GM08714 (cell line): ENCODE data around the gene CPTP.
"Not testable (repeated sequence)": the region's sequence is repeated elsewhere in the genome, so short reads cannot be mapped to it uniquely, and the experiment has no call there.

Source experiments
- H3K4me3 ChIP-seq: fragments of 200-500 bp; sonication (Bioruptor generic); 2 replicates; pipeline ENCODE4 v1.5.1; 2014; ENCODE audit warnings: mild to moderate bottlenecking, low read length, inconsistent platforms
- ZNF274 ChIP-seq: IDR thresholded peaks from 2 replicates; pipeline ENCODE4 v1.6.1; 2012; ENCODE audit warnings: mild to moderate bottlenecking, low read depth, low read length

CPTP gene

DNA sequence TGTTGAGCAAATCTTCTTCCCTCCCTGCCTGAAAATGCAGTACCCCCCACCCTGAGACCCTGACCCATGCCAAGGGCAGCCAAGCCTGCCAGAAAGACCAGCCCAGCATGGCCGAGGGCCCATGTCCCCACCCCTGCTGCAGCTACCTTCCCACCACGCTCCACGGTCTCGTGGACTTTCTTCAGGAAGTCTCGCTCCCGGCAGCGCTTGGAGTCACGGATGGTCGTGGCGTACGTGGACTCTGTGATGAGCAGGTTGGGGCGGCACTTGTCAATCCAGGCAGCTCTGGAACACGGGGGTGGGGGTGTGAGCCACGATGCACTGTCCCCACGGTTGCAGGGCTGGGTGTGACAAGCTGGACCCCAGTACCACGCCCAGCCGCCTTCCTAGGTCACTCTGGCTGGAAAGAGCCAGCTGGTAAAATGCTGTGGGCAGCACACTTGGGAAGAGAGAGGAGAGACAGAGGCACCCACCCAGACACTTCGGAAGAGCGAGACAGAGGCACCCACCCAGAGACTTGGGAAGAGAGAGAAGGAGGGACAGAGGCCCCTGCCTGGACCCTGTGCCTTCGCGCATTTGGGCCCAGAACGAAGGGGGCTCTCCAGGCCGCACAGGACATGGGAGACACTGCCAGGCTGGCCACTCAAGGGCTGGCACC, 9.8 kb upstream of the CPTP start:
- TF ChIP-seq ZNF274: no peak
- H3K4me3 ChIP-seq: no peak overlapping the region

DNA sequence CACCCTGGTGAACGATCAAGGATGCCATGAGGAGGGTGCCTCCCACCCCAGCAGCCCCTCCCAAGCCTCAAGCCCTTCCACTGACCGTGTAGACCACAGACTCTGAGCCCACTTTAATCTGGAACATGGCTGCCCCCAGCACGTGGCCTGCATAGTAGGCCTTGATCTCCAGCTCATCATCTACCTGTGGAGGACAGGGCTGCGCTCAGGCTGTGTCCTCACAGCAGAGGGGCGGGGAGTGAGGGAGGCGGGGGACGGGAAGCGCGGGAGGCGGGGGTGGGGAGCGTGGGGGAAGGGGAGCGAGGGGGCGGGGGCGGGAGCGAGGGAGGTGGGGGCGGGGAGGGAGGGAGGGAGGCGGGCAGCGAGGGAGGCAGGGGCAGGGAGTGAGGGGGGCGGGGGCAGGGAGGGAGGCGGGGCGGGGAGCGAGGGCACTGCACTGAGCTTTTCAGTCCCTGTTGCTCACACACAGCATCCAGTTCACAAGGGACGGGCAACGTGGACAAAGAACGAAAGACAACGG, 9.1 kb upstream of the CPTP start:
- H3K4me3 ChIP-seq: no peak overlapping the region
- no peak for TF ChIP-seq ZNF274

DNA sequence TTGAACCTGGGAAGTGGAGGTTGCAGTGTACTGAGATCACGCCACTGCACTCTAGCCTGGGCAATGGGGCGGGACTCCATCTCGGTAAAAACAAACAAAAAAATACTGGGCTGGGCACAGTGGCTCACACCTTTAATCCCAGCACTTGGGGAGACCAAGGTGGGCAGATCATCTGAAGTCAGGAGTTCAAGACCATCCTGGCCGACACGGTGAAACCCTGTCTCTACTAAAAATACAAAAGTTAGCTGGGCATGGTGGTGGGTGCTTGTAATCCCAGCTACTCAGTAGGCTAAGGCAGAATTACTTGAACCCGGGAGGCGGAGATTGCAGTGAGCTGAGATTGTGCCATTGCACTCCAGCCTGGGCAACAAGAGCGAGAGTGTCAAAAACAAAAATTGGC, 8.4 kb upstream of the CPTP start:
- not testable (repeated sequence) for H3K4me3 ChIP-seq

DNA sequence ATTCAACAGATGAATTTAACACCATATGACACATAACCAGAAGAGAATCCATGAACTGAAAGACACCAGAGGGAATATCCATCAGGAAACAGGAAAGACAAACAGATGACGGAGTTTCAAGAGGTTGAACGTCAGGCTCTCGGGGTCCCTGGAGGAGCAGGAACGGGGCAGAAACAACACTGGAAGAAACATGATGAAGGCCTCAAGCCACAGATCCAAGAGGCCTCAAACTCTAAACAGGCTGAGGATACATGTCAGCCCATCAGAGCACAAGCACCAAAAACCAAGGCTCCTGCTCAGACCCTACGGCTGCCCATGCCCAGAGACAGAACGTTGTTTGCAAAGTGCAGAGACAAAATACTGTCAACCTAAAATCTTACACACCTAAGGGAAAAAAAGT, 7.2 kb upstream of the CPTP start:
- no peak overlapping the region for H3K4me3 ChIP-seq
- no peak for TF ChIP-seq ZNF274

DNA sequence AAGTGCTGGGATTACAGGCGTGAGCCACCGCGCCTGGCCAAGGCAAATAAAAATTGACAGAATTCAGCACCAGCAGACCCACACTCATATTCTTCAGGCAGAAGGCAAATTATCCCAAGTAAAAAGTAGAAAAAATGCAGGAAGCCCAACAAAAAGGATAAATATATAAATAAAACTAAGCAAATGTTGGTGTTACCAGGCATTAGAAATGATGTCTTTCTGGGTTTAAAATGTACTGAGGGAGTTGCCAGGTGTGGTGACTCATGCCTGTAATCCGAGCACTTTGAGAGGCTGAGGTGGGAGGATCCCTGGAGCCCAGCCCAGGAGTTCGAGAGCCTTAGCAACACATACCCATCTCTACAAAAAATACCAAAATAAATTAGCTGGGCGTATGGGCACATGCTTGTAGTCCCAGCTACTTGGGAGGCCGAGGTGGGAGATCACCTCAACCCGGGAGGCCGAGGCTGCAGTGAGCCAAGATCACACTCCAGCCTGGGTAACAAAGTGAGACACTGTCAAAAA, 6.4 kb upstream of the CPTP start:
- TF ChIP-seq ZNF274: no peak
- H3K4me3 ChIP-seq: no peak overlapping the region

DNA sequence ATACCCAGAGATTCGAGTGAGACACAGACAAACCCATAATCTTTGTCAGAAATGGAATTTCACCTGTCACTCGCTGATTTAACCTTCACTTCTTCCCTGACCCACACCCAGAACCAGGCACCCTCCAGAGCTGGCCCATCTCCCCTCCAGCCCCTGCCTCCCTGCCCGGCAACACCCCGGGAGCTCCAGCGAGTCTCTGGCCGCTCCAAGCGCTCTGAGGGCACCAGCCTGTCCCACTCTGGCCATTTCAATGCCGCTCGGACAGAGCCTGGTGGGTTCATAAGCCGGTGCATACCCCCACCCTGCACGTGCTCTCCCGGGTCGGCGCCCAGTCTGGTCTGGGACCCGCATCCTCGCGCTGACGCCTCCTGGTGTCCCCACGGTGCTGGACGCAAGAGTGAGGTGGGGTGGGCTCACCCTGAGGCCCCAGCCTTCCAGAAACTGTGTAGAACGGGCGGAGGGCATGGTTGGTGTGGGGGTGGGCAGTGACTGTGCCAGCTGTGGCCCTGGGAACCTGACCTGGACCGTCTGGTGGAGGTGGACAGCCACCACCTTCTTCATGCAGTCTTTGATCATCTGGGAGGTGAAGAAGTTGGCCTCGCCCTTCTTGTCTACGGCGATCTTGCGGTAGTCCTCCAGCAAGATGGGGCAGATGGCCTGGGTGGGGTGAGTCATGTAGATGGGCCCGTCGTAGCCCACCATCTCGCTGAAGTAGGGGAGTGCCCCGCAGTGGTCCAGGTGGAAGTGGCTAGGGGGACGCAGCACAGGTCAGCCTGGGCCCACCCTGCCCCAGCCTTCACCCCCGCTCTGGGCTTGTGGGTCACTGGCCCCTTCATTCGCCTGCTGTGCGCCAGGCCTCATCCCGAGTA, 5.6 kb upstream of the CPTP start:
- TF ChIP-seq ZNF274: no peak
- H3K4me3 ChIP-seq: no peak overlapping the region

DNA sequence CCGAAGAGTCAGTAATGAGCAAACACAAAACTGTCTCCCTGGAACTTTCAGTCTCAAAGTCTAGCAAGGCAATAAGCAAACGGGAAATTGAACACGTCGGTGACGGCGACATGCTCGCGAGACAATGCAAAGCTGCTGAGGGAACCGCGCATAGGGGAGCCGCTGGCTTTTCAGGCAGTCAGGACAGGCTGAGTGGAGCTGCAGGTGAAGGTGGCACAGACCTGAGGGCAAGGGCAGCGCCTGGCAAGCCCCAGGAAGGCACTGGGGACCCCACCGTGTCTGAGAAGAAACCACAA, 5.0 kb upstream of the CPTP start:
- TF ChIP-seq ZNF274: no peak
- H3K4me3 ChIP-seq: no peak overlapping the region

DNA sequence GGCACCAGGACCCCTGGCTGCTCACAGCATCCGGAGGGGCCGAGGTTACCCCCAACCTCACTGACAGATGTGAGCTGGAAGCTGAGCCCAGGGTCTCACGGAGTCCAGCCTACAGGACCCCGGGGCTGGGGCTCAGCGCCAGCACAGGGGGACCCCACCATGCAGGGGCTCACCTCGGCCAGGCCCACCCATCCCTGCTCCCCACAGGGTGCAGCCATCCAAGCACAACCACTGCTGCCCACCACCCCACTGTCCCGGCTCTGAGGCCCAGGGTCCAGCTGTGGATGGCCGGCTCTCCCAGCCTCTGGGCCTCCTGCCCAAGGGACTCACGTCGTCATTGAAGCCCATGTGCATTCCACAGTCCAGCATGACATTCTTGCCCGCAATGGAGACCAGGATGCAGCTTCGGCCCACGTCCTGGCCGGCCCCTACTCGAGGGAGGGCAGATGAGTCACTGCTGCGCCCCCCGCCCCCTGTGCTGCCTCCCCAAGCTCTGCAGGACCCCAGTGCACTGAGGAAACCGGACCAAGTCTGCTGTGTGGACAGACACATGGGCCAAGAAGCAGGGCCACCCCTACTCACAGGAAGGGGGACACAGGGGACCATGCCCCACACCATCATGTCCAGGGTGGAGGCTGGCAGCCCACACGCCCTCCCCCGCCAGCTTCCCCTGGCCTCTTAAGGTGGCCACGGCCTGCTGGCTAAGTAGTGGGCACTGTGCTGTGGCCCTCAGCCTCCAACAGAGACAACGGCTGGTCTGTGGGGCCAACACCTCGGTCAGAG, 3.7 kb upstream of the CPTP start:
- H3K4me3 ChIP-seq: no peak overlapping the region
- TF ChIP-seq ZNF274: no peak

DNA sequence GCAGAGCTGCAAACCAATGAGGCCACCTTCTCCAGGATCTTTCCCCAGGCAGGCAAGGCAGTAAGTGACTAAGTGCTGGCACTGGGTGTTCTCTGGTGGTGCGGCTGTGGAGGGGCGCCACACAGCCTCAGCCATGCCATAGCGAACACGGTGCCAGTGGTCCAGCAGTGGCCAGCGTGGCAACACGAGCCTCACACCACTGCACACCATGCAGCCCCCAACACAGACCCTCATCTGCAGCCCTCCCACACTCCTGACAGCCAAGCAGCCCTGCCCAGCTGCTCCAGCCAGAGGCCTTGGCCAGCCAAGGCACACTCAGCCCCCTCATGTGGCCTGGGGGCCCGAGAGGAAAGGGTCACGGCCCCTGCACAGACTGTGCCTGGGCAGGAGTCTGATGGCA, 3.1 kb upstream of the CPTP start:
- TF ChIP-seq ZNF274: no peak
- no peak overlapping the region for H3K4me3 ChIP-seq

DNA sequence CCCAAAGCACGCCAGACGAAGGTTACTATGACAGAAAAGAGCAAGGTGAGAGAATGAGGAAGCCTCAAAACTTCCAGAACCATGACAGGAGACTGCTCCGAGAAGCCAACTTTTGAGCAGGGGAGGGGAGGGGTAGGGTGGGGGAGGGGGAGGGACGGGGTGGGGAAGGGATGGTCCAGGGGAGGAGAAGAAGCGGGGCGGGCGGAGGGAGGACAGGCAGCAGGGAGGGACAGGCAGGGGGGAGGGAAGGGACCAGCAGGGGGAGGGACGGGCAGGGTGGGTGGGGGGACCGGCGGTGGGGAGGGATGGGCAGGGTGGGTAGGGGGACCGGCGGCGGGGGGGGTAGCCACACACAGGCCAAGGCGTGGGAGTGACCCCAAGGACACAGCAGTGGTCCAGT, 2.2 kb upstream of the CPTP start:
- no peak overlapping the region for H3K4me3 ChIP-seq
- no peak for TF ChIP-seq ZNF274

DNA sequence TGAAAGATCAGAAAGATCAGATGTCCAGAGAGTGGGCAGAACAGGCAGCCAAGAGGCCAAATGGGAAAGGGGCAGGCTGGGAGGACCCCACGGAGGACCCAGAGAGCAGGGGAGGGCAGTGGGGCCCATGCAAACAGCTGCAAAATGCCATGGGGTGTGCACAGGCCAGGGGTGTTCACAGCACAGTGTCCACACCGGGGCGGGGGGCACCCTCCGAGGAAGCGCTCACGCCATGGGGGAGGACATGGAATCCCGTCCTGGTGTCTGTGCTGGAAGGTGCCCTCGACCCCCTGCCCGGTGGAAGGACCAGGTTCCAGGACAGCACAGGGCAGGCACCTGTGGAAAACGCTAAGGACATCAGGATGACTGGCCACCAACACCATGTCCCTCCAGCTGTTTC, 1.6 kb upstream of the CPTP start:
- TF ChIP-seq ZNF274: no peak
- H3K4me3 ChIP-seq: no peak overlapping the region

DNA sequence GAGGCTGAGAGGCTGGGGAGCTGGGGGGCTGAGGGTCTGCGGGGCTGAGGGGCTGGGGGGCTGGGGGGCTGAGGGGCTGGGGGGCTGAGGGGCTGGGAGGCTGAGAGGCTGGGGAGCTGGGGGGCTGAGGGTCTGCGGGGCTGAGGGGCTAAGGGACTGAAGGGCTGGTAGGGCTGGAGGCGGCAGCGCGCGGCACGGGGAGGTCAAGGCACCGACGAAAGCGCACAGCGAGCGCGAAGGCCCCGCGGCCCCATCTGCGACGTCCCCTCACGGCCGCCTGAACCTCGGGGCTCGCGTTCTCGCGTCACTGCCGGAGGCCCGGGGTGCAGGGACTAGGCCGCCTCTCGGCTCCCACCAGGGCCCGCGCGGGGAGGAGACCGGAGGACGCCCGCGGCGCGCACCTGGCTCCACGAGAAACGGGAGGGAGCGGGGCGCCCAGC, 498 bp upstream of the CPTP start:
- H3K4me3 ChIP-seq: peak overlapping the region; percentile 96
- no peak for TF ChIP-seq ZNF274

DNA sequence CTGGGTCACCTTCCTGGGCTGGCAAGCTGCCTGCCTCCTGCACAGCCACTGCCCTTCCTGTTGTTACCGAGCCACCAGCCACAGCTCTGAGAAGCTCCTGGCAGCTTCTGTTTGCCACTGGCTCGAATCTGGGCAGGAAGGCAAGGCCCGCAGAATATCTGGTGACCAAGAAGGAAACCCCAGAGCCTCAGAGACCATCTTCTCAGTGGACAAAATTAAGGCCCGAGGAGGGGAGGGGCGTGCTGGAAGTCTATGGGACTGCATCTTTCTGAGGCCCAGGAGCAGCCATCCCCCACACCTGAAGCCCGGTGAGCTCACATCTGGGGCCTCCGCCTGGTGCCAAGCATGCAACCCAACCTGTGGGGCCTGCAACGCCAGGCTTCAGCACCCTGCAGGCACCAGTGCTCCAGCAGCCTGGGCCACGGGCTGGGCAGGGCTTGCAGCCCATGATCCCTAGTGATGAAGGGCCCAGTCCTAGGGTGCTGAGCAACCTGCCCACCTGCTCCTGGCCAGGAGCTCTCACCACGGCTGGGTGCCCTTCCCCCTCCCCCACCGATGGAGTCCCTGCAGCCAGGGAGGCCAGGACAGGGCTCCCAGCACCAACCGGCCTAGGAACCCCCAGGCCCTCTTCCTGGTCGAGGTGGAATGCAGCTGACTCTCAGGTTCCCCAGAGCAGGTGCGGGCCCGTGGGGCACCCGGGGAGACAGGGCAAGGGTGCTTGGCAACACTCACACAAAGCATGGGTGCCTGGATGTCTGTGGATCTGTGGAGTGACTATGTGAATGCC, 879 bp downstream of the CPTP start:
- TF ChIP-seq ZNF274: no peak
- H3K4me3 ChIP-seq: peak overlapping the region; percentile 78

DNA sequence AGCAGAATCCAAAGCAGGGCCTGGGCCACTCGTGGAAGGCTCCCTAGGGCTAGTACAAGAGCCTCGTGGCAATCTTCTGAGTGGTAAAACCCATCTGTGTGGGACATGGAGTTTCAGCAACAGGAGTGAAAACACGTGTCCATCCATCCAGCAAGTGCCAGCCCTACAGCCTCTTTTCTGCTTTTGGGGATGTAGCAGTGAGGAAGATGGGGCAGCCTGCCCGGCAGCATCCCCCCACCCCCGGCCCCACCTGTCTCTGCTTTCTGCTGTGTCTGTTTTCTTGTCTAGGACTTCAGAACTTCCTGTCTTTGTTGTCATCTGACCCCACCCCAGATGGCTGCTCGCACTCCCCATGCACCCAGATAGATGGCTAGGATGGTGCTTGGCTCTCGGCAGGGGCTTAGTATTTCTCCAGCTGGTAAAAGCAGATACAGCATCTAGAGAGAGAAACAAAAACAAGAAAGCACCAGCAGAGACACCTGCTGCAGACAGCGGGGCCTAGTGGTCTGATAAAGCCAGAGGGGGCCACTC, 1.5 kb downstream of the CPTP start:
- TF ChIP-seq ZNF274: no peak
- no peak overlapping the region for H3K4me3 ChIP-seq

DNA sequence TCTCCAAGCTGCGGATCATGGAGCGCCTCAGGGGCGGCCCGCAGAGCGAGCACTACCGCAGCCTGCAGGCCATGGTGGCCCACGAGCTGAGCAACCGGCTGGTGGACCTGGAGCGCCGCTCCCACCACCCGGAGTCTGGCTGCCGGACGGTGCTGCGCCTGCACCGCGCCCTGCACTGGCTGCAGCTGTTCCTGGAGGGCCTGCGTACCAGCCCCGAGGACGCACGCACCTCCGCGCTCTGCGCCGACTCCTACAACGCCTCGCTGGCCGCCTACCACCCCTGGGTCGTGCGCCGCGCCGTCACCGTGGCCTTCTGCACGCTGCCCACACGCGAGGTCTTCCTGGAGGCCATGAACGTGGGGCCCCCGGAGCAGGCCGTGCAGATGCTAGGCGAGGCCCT, 2.7 kb downstream of the CPTP start:
- H3K4me3 ChIP-seq: no peak overlapping the region
- TF ChIP-seq ZNF274: no peak
